Natural killer cell (primary cell): ENCODE data around the gene SYNE2. TPM values are rescaled to one million over a fixed set of nuclear protein-coding genes. Genes with fewer than 3 reads are reported as not detected.

Experiments
- ATAC-seq, 3 donors: fragments of 150-1000 bp in 2 of 3; fragments of 200-7000 bp in 1 of 3; cut with Tn5 transposase; 1 replicate in 1 of 3; 2 replicates in 2 of 3; pipeline ENCODE4 v1.10.0; 2021; ENCODE audit warnings: mild to moderate bottlenecking in 2 of 3, moderate library complexity in 2 of 3
- DNase-seq, 2 donors: peaks; one replicate each; pipeline versions ENCODE4 v3.0.0 to v3.0.0-alpha.2; 2013 to 2021; ENCODE audit warnings: mixed read lengths in 1 of 2
- H3K27ac ChIP-seq: one replicate; pipeline ENCODE4 v1.5.1; 2013; ENCODE audit warnings: mild to moderate bottlenecking, low read length
- H3K27me3 ChIP-seq: one replicate; pipeline ENCODE4 v1.6.1; 2013; ENCODE audit warnings: low read length; ENCODE audit not compliant: control insufficient read depth, insufficient read depth
- H3K36me3 ChIP-seq: one replicate; pipeline ENCODE4 v1.6.1; 2013; ENCODE audit warnings: low read length; ENCODE audit not compliant: control insufficient read depth, insufficient read depth
- H3K4me1 ChIP-seq: one replicate; pipeline ENCODE4 v1.6.1; 2013; ENCODE audit warnings: low read length; ENCODE audit not compliant: control insufficient read depth, insufficient read depth
- H3K4me3 ChIP-seq: one replicate; pipeline ENCODE4 v1.5.1; 2013; ENCODE audit warnings: low read length
- H3K9me3 ChIP-seq: one replicate; pipeline ENCODE4 v1.6.1; 2013; ENCODE audit warnings: low read length; ENCODE audit not compliant: control insufficient read depth, insufficient read depth
- H3K27ac Mint-ChIP-seq, 2 donors: one replicate each; pipeline ENCODE4 v1.8.0; 2022; ENCODE audit warnings: mild to moderate bottlenecking in 2 of 2, mixed read lengths in 2 of 2, moderate library complexity in 1 of 2
- H3K27me3 Mint-ChIP-seq, 2 donors: one replicate each; pipeline ENCODE4 v1.8.0; 2022; ENCODE audit warnings: low read depth in 2 of 2, mixed read lengths in 2 of 2
- H3K36me3 Mint-ChIP-seq: one replicate; pipeline ENCODE4 v1.8.0; 2022; ENCODE audit warnings: mixed read lengths
- H3K4me1 Mint-ChIP-seq, 2 donors: one replicate each; pipeline ENCODE4 v1.8.0; 2022; ENCODE audit warnings: mixed read lengths in 2 of 2
- H3K4me3 Mint-ChIP-seq: one replicate; pipeline ENCODE4 v1.8.0; 2022; ENCODE audit warnings: mild to moderate bottlenecking, moderate library complexity, mixed read lengths
- H3K9me3 Mint-ChIP-seq, 2 donors: one replicate each; pipeline ENCODE4 v1.8.0; 2022; ENCODE audit warnings: mixed read lengths in 2 of 2
- WGBS: methylation state at CpG from one replicate; pipeline ENCODE4 v1.1.7; 2013; ENCODE audit warnings: missing lambda C conversion rate; ENCODE audit not compliant: insufficient coverage; 5-methylcytosine and 5-hydroxymethylcytosine counted together
- intact Hi-C: fragments of 100-400 bp; cut with micrococcal nuclease; formaldehyde crosslinking; loops from one replicate; pipeline ENCODE4 v1.14.2; 2022
- total RNA-seq, 4 donors: library from RNA; stranded (reverse); fragments of 120-200 nt in 1 of 4; gene quantifications; one replicate each; pipeline versions ENCODE4 v1.2.3 to v1.2.4, GENCODE V29; 2013 to 2022
- TF ChIP-seq, protein P1 (sequence below): fragments of 200-600 bp; IDR thresholded peaks from one replicate; pipeline ENCODE4 v1.8.0; 2022; ENCODE audit warnings: antibody characterized with exemption

SYNE2 gene
- total RNA-seq, 3 donors from 2014 or later (not counting 1 experiment from before 2014, with no cell fraction given): 325 to 434 (median 373) TPM

DNA sequence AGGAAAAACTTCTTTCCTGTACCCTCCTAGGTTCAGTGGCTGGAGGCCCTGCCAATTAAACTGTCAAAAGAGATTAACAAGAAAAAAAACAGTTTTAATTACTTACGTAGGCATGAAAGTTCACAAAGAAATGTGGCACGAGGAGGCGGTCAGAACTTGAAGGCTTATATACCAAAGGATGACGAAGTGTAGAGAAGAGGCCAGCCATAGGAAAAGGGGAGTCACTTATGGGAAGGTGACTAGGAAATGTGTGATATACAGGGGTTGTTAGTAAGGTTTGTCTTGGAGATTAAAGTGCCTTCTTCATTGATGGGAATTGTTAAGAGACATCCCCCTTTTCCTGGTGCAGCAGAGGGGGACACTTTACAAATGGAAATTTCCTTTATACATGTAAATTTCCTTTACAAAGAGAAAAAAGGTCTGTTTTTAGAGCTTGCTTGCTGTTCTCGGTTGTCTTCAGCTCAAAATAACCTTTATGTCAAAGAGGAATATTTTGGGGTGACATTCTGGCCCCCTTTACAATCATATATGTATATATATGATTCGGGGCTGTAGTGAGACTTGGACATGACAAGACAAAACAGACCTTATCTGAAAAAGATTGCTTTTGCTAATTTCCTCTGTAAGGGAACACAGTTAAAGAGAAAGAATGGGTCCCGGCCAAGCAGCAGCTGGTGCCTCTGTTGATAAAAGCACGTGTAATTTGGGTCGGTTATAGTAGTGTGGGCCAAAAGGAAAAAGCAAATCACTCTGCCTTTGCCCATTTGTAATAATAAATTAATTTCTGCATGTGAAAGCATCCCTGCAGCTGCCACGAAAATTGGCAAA, 38.6 kb downstream of the SYNE2 start:
- DNase-seq: no peak
- ATAC-seq: no peak
- H3K36me3 ChIP-seq: no peaks in the 10 kb centered on the region
- H3K36me3 Mint-ChIP-seq: no peaks in the 10 kb centered on the region
- no peaks in the 10 kb centered on the region for H3K9me3 ChIP-seq
- WGBS: 88% methylated on average over 9 of the region's 10 CpGs
- H3K4me1 Mint-ChIP-seq: peaks cover 51 to 53% of the 10 kb centered on the region in 2 donors
- intact Hi-C loops: no loop called here
- no peaks in the 10 kb centered on the region for H3K9me3 Mint-ChIP-seq
- H3K4me3 Mint-ChIP-seq: no peak overlapping the region
- no peaks in the 10 kb centered on the region for H3K27me3 ChIP-seq
- H3K4me3 ChIP-seq: no peak overlapping the region
- H3K27ac Mint-ChIP-seq: peak overlapping the region; percentile 49 to 67
- TF ChIP-seq, protein P1, sequence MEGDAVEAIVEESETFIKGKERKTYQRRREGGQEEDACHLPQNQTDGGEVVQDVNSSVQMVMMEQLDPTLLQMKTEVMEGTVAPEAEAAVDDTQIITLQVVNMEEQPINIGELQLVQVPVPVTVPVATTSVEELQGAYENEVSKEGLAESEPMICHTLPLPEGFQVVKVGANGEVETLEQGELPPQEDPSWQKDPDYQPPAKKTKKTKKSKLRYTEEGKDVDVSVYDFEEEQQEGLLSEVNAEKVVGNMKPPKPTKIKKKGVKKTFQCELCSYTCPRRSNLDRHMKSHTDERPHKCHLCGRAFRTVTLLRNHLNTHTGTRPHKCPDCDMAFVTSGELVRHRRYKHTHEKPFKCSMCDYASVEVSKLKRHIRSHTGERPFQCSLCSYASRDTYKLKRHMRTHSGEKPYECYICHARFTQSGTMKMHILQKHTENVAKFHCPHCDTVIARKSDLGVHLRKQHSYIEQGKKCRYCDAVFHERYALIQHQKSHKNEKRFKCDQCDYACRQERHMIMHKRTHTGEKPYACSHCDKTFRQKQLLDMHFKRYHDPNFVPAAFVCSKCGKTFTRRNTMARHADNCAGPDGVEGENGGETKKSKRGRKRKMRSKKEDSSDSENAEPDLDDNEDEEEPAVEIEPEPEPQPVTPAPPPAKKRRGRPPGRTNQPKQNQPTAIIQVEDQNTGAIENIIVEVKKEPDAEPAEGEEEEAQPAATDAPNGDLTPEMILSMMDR: no peak
- no peaks in the 10 kb centered on the region for H3K4me1 ChIP-seq
- no peak overlapping the region for H3K27ac ChIP-seq
- H3K27me3 Mint-ChIP-seq: no peaks in the 10 kb centered on the region

DNA sequence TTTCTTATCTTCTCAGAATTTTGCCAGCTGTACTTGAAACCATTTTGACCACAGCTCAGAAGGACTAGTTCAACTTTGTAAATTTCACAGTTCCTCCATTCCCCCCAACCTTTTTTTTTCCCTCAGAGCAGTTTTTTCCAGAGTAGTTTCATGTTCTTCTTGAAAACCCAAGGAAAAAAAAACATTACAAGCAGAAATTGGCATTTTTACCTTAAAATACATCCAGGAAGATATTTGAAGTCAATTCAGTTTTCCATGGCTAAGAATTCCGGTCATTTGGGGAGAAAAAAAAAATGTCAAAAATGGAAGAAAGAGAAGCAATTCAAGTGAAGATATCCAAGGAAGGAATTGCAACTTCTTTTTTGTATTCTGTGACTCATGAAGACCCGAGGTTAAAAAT, 39.5 kb downstream of the SYNE2 start:
- Histone ChIP-seq H3K4me3 (no peak overlapping the region), H3K9me3 (no peaks in the 10 kb centered on the region), H3K36me3 (no peaks in the 10 kb centered on the region), H3K27me3 (no peaks in the 10 kb centered on the region), H3K27ac (no peak overlapping the region), H3K4me1 (no peaks in the 10 kb centered on the region)
- DNase-seq (no peak), ATAC-seq (no peak)
- no peak overlapping the region for H3K4me3 Mint-ChIP-seq
- TF ChIP-seq, protein P1: no peak
- peaks cover 53 to 58% of the 10 kb centered on the region in 2 donors for H3K4me1 Mint-ChIP-seq
- H3K36me3 Mint-ChIP-seq: no peaks in the 10 kb centered on the region
- H3K9me3 Mint-ChIP-seq: no peaks in the 10 kb centered on the region
- H3K27me3 Mint-ChIP-seq: no peaks in the 10 kb centered on the region
- intact Hi-C loops: no loop called here
- WGBS: 79% methylated on average over 2 of the region's 2 CpGs
- peak overlapping the region; percentile 15 to 70 for H3K27ac Mint-ChIP-seq

DNA sequence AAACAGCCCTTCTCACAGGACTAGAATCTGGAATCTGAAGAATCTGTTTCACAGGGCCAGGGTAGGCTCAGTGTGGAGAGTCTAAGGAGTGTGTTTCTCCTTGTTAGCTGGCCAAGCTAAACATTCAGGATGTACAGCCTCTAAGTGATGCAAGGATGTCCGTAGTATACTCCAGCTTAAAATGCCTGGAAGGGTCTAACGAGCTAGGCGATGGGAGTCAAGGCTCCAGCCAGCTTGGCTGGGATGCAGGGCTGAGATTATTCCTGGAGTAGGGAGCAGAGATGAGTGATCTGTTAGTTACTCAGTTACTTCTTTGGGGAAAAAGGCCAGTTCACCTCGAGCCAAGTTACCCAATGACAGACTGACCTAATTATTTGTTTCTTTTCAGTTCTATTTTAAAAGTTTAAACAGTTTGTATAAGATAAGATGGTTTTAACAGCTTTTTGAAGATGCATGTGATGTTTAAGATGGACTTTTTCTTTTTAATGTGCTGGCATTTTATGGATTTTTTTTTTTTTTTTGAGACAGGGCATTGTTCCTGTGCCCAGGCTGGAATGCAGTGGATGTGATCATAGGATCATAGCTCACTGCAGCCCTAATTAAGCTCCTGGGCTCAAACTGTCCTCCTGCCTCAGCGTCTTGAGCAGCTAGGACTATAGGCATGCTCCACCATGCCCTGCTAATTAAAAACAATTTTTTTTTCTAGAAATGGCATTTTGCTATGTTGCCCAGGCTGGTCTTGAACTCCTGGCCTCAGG, 41.1 kb downstream of the SYNE2 start:
- Mint-ChIP-seq H3K27me3 (no peaks in the 10 kb centered on the region), H3K9me3 (no peaks in the 10 kb centered on the region), H3K27ac (no peak overlapping the region), H3K36me3 (no peaks in the 10 kb centered on the region), H3K4me1 (peaks cover 62 to 63% of the 10 kb centered on the region in 2 donors), H3K4me3 (no peak overlapping the region)
- Histone ChIP-seq H3K27ac (no peak overlapping the region), H3K4me3 (no peak overlapping the region), H3K27me3 (no peaks in the 10 kb centered on the region), H3K36me3 (no peaks in the 10 kb centered on the region), H3K9me3 (no peaks in the 10 kb centered on the region), H3K4me1 (no peaks in the 10 kb centered on the region)
- ATAC-seq: no peak
- 93% methylated on average over 5 of the region's 5 CpGs for WGBS
- TF ChIP-seq, protein P1: no peak
- intact Hi-C loops: no loop called here
- DNase-seq: no peak
